KMS-11 (cell line): ENCODE measurements around the gene GPR65.

ENCODE experiments used
- H2AFZ ChIP-seq: fragments of 200-600 bp; sonication (generic); 2 replicates; pipeline ENCODE4 v1.6.1; 2016; ENCODE audit warnings: antibody characterized with exemption, mixed run types, low read depth
- H3K27ac ChIP-seq: fragments of 200-600 bp; sonication (generic); 2 replicates; pipeline ENCODE4 v1.6.1; 2016; ENCODE audit warnings: mild to moderate bottlenecking, mixed run types
- H3K27me3 ChIP-seq: fragments of 200-600 bp; sonication (generic); 2 replicates; pipeline ENCODE4 v1.6.1; 2017; ENCODE audit warnings: mild to moderate bottlenecking, low read depth, mixed run types, moderate library complexity; ENCODE audit not compliant: insufficient read depth
- H3K36me3 ChIP-seq: fragments of 200-600 bp; sonication (generic); 2 replicates; pipeline ENCODE4 v1.6.1; 2017; ENCODE audit warnings: mild to moderate bottlenecking, mixed run types; ENCODE audit not compliant: insufficient read depth
- H3K4me1 ChIP-seq: fragments of 200-600 bp; sonication (generic); 2 replicates; pipeline ENCODE4 v1.6.1; 2016; ENCODE audit warnings: mild to moderate bottlenecking, low read depth, mixed run types; ENCODE audit not compliant: poor library complexity, severe bottlenecking
- H3K4me2 ChIP-seq: fragments of 200-600 bp; sonication (generic); 2 replicates; pipeline ENCODE4 v1.7.0; 2016; ENCODE audit warnings: mild to moderate bottlenecking, mixed run types
- H3K4me3 ChIP-seq: fragments of 200-600 bp; sonication (generic); IDR thresholded peaks from 2 replicates; pipeline ENCODE4 v1.6.1; 2017; ENCODE audit warnings: low read depth, low read length, mixed read lengths; ENCODE audit not compliant: insufficient read depth
- H3K79me2 ChIP-seq: fragments of 200-600 bp; sonication (generic); 2 replicates; pipeline ENCODE4 v1.6.1; 2016; ENCODE audit warnings: low read depth, mixed run types; ENCODE audit not compliant: insufficient read depth
- H3K9ac ChIP-seq: fragments of 200-600 bp; sonication (generic); 2 replicates; pipeline ENCODE4 v1.6.1; 2016; ENCODE audit warnings: mild to moderate bottlenecking, mixed run types
- H4K20me1 ChIP-seq: fragments of 200-600 bp; sonication (generic); 2 replicates; pipeline ENCODE4 v1.6.1; 2016; ENCODE audit warnings: mild to moderate bottlenecking, mixed run types; ENCODE audit not compliant: insufficient read depth
- TF ChIP-seq, protein P1 (sequence below): fragments of 200-600 bp; sonication (generic); conservative IDR thresholded peaks from 2 replicates; pipeline ENCODE4 v1.6.1; 2017; ENCODE audit warnings: low read depth, mild to moderate bottlenecking, antibody characterized with exemption, low read length, moderate library complexity, mixed read lengths

GPR65 gene

DNA sequence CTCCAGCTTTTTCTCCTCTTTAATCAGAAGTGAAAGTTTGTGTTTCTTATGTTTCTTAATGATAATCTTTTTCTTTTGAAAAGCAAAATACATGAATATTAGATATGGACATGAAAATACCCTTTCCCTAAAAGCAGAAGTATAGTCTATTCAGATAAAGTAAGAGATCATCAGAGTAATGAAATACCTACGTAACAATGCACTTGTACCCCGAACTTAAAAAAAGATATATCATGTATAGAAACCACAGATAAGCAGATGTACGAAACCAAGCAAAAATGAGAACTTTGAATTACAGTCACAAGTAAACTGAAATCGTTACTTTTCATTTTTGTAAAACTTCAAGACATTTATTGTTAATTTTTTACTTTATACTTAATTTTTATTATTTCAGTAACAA, 1.5 kb upstream of the GPR65 start:
- Histone ChIP-seq H3K4me2 (no peak overlapping the region), H3K4me3 (no peak overlapping the region), H3K27me3 (no peaks in the 10 kb centered on the region), H3K27ac (no peak overlapping the region), H3K4me1 (no peaks in the 10 kb centered on the region), H2AFZ (no peak overlapping the region), H4K20me1 (no peaks in the 10 kb centered on the region), H3K79me2 (no peaks in the 10 kb centered on the region), H3K36me3 (no peaks in the 10 kb centered on the region), H3K9ac (no peak overlapping the region)
- TF ChIP-seq, protein P1, sequence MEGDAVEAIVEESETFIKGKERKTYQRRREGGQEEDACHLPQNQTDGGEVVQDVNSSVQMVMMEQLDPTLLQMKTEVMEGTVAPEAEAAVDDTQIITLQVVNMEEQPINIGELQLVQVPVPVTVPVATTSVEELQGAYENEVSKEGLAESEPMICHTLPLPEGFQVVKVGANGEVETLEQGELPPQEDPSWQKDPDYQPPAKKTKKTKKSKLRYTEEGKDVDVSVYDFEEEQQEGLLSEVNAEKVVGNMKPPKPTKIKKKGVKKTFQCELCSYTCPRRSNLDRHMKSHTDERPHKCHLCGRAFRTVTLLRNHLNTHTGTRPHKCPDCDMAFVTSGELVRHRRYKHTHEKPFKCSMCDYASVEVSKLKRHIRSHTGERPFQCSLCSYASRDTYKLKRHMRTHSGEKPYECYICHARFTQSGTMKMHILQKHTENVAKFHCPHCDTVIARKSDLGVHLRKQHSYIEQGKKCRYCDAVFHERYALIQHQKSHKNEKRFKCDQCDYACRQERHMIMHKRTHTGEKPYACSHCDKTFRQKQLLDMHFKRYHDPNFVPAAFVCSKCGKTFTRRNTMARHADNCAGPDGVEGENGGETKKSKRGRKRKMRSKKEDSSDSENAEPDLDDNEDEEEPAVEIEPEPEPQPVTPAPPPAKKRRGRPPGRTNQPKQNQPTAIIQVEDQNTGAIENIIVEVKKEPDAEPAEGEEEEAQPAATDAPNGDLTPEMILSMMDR, result no peak

DNA sequence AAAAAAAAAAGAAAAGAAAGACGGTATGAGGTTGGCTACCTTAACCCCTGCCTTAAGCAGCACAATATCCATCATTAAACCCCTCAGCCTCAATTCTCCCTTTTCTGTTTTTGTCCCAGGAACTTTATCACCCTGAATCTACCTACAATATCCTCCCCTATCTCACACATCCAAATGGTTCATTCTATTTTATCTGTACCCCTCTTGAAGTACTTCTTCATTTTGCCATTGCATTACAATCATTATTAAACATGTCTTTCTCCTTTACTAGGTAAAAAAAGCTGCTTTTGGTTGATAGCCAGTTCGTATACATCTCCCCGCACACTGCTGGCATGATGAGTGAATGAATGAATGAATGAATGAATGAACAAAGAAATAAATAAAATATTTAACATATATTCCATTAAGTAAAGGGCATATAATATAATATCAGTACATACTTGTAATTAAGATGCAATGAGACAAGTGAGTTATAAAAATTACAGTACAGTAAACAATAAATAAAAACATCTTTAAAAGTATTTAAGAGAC, 364 bp upstream of the GPR65 start:
- Histone ChIP-seq H3K27ac (no peak overlapping the region), H4K20me1 (no peaks in the 10 kb centered on the region), H3K36me3 (no peaks in the 10 kb centered on the region), H2AFZ (no peak overlapping the region), H3K4me2 (no peak overlapping the region), H3K9ac (no peak overlapping the region), H3K4me1 (no peaks in the 10 kb centered on the region), H3K4me3 (no peak overlapping the region), H3K79me2 (no peaks in the 10 kb centered on the region), H3K27me3 (no peaks in the 10 kb centered on the region)
- TF ChIP-seq, protein P1, result no peak

GRCh38 chr14:88005978-88006851, 1.3 kb downstream of the GPR65 start:
- Histone ChIP-seq H3K27ac (no peak overlapping the region), H3K36me3 (no peaks in the 10 kb centered on the region), H3K4me1 (no peaks in the 10 kb centered on the region), H3K4me3 (no peak overlapping the region), H2AFZ (no peak overlapping the region), H3K27me3 (no peaks in the 10 kb centered on the region), H3K9ac (no peak overlapping the region), H3K79me2 (no peaks in the 10 kb centered on the region), H4K20me1 (no peaks in the 10 kb centered on the region), H3K4me2 (no peak overlapping the region)
- TF ChIP-seq, protein P1, result no peak

DNA sequence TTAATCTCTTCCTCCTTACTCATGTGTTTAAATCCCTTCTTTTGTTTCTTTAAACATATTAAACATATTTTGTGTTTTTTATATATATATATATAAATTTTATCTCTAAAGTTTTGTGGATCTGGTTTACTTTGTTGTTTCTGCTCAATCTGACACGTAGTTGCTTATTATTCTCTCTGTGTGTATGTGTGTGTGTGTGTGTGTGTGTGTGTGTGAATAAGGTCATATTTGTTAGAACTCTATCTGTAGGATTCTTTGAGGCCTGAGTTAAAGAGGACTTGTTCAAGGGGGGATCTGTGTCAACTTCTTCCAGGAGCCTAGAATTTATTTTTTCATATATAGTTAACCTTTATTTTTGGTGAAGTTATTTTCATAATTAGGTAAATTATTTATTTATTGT, 2.7 kb downstream of the GPR65 start:
- no peaks in the 10 kb centered on the region for H3K4me1 ChIP-seq
- H3K4me2 ChIP-seq, result no peak overlapping the region
- no peaks in the 10 kb centered on the region for H3K79me2 ChIP-seq
- TF ChIP-seq, protein P1, result no peak
- no peak overlapping the region for H3K9ac ChIP-seq
- no peak overlapping the region for H2AFZ ChIP-seq
- H4K20me1 ChIP-seq, result no peaks in the 10 kb centered on the region
- H3K27me3 ChIP-seq, result no peaks in the 10 kb centered on the region
- no peak overlapping the region for H3K4me3 ChIP-seq
- no peak overlapping the region for H3K27ac ChIP-seq
- no peaks in the 10 kb centered on the region for H3K36me3 ChIP-seq
